ENCODE results near the gene MAGI2. TPM values are rescaled to one million over a fixed set of nuclear protein-coding genes. Genes with fewer than 3 reads are reported as not detected.

The MAGI2 gene
- total RNA-seq, 1 experiment from 2014 or later: 14.3 TPM

DNA sequence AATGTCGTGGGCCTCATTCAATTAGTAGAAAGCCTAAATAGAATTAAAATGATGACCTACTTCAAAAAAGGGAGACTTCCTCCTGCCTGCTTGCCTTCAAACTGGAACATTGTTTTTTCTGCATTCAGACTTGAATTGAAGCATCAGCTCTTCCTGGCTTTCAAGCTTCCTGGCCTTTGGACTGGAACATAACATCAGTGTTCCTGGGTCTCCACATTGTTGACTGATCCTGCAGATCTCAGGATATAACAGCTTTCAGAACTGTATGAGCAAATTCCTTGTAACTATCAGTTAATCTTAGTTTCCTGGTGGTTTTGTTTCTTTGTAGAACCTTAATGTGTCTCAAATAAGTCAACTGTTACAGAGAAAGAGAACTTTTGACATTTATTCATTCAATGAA lies 18.6 kb downstream of the MAGI2 start:
- Histone ChIP-seq H3K4me2 (ENCODE audit: insufficient read depth, insufficient read length, low read length) (no peak overlapping the region), H3K14ac (ENCODE audit: insufficient read depth, low read length) (no peak overlapping the region), H3K27me3 (ENCODE audit: insufficient read depth, low read length) (no peaks in the 10 kb centered on the region), H3K23me2 (ENCODE audit: insufficient read length, low read depth, low read length, poor library complexity, severe bottlenecking) (no peaks in the 10 kb centered on the region), H3K9me3 (ENCODE audit: control insufficient read depth, low read depth, low read length) (no peaks in the 10 kb centered on the region), H3K79me1 (ENCODE audit: insufficient read depth, low read depth, low read length, poor library complexity, severe bottlenecking) (no peaks in the 10 kb centered on the region), H2AFZ (ENCODE audit: low read length) (no peak overlapping the region), H3K79me2 (ENCODE audit: insufficient read depth, low read length) (no peaks in the 10 kb centered on the region), H3K27ac (ENCODE audit: insufficient read length, low read depth, low read length) (no peak overlapping the region), H3K56ac (ENCODE audit: insufficient read length, low read depth, low read length) (no peak overlapping the region), H4K8ac (replicated peaks; ENCODE audit: insufficient read length, low read depth, low read length) (no peak overlapping the region), H4K20me1 (ENCODE audit: control insufficient read depth, insufficient read depth, insufficient read length) (no peaks in the 10 kb centered on the region), H2AK5ac (ENCODE audit: insufficient read length, low read length) (no peak overlapping the region), H2BK120ac (ENCODE audit: low read depth, low read length, poor library complexity, severe bottlenecking) (no peak overlapping the region), H4K91ac (ENCODE audit: insufficient read length, low read depth, low read length) (no peak overlapping the region), H3K23ac (ENCODE audit: insufficient read length, low read depth, low read length) (no peak overlapping the region), H2BK12ac (ENCODE audit: insufficient read length, low read depth, low read length) (no peak overlapping the region), H2BK15ac (ENCODE audit: low read depth, low read length) (no peak overlapping the region), H4K5ac (ENCODE audit: insufficient read length, low read depth, low read length) (no peak overlapping the region), H2BK5ac (ENCODE audit: insufficient read length, low read length) (no peak overlapping the region), H3T11ph (ENCODE audit: low read length) (no peak overlapping the region), H3K18ac (ENCODE audit: insufficient read length, low read depth, low read length) (no peak overlapping the region), H3K4ac (ENCODE audit: low read depth, low read length) (no peak overlapping the region), H3K4me1 (ENCODE audit: insufficient read depth, low read length) (no peaks in the 10 kb centered on the region), H2BK20ac (ENCODE audit: low read depth, low read length, poor library complexity, severe bottlenecking) (no peak overlapping the region), H3K9ac (ENCODE audit: extremely low read depth, insufficient read length, low read length) (no peak overlapping the region)
- no peak for TF ChIP-seq CTCF (conservative IDR thresholded peaks at IDR 0.05)
- H3K4me1 Mint-ChIP-seq: no peaks in the 10 kb centered on the region
- no peaks in the 10 kb centered on the region for H3K9me3 Mint-ChIP-seq
- no peak overlapping the region for H3K4me3 Mint-ChIP-seq
- peaks cover 1% of the 10 kb centered on the region; the same call in 1 of the 2 replicates for H3K27me3 Mint-ChIP-seq (ENCODE audit: low read depth)
- no CpG with 5 or more reads among the region's 1 CpG for WGBS (ENCODE audit: extremely low coverage, insufficient read length, low lambda C conversion rate)
- DNase-seq: no peak
- H3K27ac Mint-ChIP-seq: no peak overlapping the region
- H3K36me3 Mint-ChIP-seq (ENCODE audit: insufficient read depth in 1 of 3, low read depth in 3 of 3): no peaks in the 10 kb centered on the region
